Measurements from ENCODE around the gene CHKA.

The CHKA gene

DNA sequence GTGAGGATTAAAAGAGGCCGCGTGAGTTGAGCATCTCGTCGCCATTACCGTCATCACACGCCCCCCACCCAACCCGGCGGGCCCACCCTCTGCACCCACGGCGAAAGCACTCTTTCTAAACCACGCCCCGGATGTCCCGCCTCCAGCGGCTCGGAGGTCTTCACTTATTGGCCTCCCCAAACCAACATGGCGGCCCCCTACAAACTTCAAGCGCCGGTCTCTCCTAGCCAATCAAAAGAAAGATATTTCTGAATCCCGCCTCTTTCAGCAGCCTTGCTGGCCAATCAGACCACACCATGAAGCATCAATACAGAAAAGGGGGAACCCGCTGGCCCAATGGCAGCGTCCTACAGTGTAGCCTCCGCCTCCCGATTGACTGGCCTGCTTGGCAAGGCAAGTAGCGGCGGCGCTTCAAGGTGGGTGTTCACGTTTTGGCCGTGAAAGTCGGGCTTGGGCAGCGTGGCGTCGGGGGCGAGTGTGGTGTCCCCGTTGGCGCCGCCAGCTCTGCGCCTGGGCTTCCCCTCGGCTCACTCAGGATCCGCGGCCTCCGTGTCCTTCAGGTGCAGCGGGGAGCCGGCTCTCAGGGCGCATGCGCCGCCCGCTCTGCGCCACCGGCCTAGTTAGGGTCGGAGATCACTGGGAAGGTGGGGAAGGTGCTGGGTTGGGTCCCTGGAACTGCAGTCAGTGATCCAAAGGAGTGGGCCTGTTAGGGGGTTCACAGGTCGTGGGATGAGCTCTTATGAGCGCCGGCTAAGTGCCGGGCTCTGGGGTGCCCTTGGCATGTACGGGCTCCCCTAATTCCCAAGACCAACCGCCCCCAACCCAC is 90.7 kb downstream of the CHKA start, which contains the start of gene NDUFS8:
TSS of gene NDUFS8 (plus strand) at position 364 of the 826 bp plus-strand sequence. CDS start 1,471 bp downstream, outside the sequence.
- Histone ChIP-seq H3K4me1 (peaks cover 3% of the 10 kb centered on the region), H3K9ac (peak within 1 kb of the TSS; percentile 84), H3K4me2 (ENCODE audit: low read length) (peak within 1 kb of the TSS; percentile 86), H3K79me2 (peaks cover 6% of the 10 kb centered on the region), H3K27me3 (ENCODE audit: control insufficient read depth, insufficient read depth, low read length) (no peaks in the 10 kb centered on the region), H3K4me3 (ENCODE audit: low read depth, low read length) (peak within 1 kb of the TSS; percentile 90), H3K9me3 (ENCODE audit: control insufficient read depth, low read length) (no peaks in the 10 kb centered on the region), H3K36me3 (ENCODE audit: control insufficient read depth, insufficient read depth, low read length) (no peaks in the 10 kb centered on the region), H2AFZ (peak within 1 kb of the TSS; percentile 87), H3K27ac (peak within 1 kb of the TSS; percentile 81)
- TF ChIP-seq, protein P1, sequence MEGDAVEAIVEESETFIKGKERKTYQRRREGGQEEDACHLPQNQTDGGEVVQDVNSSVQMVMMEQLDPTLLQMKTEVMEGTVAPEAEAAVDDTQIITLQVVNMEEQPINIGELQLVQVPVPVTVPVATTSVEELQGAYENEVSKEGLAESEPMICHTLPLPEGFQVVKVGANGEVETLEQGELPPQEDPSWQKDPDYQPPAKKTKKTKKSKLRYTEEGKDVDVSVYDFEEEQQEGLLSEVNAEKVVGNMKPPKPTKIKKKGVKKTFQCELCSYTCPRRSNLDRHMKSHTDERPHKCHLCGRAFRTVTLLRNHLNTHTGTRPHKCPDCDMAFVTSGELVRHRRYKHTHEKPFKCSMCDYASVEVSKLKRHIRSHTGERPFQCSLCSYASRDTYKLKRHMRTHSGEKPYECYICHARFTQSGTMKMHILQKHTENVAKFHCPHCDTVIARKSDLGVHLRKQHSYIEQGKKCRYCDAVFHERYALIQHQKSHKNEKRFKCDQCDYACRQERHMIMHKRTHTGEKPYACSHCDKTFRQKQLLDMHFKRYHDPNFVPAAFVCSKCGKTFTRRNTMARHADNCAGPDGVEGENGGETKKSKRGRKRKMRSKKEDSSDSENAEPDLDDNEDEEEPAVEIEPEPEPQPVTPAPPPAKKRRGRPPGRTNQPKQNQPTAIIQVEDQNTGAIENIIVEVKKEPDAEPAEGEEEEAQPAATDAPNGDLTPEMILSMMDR (IDR thresholded peaks at IDR 0.05) = no peak

DNA sequence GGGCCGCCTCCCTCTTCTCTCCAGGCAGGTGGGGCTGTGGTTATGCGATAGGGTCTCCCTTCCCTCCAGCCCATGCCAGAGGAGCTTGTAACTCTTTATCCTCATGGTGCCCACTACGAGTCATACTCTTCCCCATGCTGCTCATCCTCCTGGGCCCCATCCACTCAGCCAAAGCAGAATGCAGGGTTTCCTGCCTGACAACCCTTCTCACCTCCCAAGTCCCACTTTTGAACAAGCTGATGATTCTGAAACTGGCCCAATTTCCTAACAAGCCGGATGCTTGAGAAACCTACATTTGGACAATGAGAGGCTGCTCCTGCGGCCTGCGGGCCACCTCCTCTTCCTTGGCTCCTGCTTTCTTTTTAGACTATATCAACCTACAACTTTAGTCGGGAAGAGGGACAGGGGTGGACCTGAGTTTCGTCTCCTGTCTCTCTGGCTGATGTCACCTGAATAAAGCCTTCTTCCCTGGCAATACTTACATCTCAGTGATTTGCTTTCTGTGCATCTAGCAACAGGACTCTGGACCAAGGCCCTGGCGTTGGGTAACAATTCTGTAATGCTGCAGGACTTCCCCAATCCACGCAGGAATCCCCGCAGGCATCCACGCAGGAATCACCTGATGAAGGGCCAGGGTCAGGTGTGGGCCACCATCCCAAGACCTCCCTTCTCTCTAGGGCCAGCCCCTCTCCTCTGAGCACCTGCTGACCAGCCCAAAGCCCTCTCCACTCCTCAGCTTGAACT is 92.2 kb downstream of the CHKA start:
- H3K4me3 ChIP-seq (ENCODE audit: low read depth, low read length) = no peak overlapping the region
- no peaks in the 10 kb centered on the region for H3K27me3 ChIP-seq (ENCODE audit: control insufficient read depth, insufficient read depth, low read length)
- H3K9me3 ChIP-seq (ENCODE audit: control insufficient read depth, low read length) = no peaks in the 10 kb centered on the region
- H3K4me2 ChIP-seq (ENCODE audit: low read length) = no peak overlapping the region
- H3K9ac ChIP-seq = no peak overlapping the region
- peaks cover 3% of the 10 kb centered on the region for H3K4me1 ChIP-seq
- H3K27ac ChIP-seq = no peak overlapping the region
- no peaks in the 10 kb centered on the region for H3K36me3 ChIP-seq (ENCODE audit: control insufficient read depth, insufficient read depth, low read length)
- TF ChIP-seq, protein P1 (IDR thresholded peaks at IDR 0.05) = no peak
- peaks cover 6% of the 10 kb centered on the region for H3K79me2 ChIP-seq
- no peak overlapping the region for H2AFZ ChIP-seq

DNA sequence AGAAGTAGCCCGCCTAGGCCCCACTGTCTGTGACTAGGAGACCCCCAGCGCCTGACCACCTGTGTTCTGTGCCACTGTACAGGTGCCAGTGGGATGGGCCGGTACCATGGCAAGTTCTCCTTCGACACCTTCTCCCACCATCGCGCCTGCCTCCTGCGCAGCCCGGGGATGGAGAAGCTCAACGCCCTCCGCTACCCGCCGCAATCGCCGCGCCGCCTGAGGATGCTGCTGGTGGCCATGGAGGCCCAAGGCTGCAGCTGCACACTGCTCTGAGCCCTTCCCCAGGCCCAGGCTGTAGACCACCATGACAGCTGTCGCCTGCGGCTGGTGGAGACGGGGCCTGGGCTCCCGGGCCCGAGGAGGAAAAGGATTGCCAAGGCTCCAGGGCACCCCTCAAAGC is 93.5 kb downstream of the CHKA start:
- no peak overlapping the region for H3K9ac ChIP-seq
- H2AFZ ChIP-seq = no peak overlapping the region
- peaks cover 3% of the 10 kb centered on the region for H3K4me1 ChIP-seq
- no peaks in the 10 kb centered on the region for H3K27me3 ChIP-seq (ENCODE audit: control insufficient read depth, insufficient read depth, low read length)
- TF ChIP-seq, protein P1 (IDR thresholded peaks at IDR 0.05) = no peak
- H3K36me3 ChIP-seq (ENCODE audit: control insufficient read depth, insufficient read depth, low read length) = no peaks in the 10 kb centered on the region
- no peak overlapping the region for H3K27ac ChIP-seq
- no peaks in the 10 kb centered on the region for H3K9me3 ChIP-seq (ENCODE audit: control insufficient read depth, low read length)
- no peak overlapping the region for H3K4me3 ChIP-seq (ENCODE audit: low read depth, low read length)
- H3K79me2 ChIP-seq = peaks cover 6% of the 10 kb centered on the region
- H3K4me2 ChIP-seq (ENCODE audit: low read length) = no peak overlapping the region

DNA sequence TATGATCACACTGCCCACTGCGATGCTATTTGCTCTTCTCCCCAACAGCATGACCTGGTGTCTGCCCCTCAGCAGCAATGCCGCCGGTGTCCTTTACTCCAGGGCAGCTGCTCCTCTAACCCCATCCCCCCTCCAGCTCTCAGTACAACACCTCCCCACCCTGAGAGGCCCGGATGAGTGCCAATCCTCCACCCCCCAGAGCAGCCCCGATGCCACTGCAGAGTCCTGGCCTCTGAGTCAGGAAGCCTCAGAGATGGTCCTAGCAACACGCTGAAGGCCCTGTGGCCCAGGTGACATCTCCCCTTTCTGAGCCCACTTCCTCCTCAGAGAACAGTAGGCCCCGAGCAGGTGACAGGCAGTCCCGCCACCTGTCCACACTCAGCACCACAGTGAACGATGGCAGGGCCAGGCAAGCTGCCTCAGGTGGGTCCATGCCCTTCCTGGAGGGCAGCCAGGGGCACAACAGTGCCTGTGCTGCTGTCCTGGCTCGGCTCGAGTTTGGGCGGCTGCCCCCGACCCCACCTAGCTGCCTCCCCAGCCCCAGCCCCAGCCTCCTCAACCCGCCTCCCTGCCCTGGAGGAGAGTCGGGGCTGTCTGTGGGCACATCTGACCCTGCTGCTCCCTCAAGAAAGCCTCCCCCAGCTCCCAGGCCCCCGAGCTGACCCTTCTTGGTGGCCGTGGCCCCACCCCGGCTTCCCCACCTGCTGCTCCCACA is 94.6 kb downstream of the CHKA start:
- Histone ChIP-seq H3K4me2 (ENCODE audit: low read length) (no peak overlapping the region), H3K79me2 (peaks cover 4% of the 10 kb centered on the region), H3K27ac (no peak overlapping the region), H3K9me3 (ENCODE audit: control insufficient read depth, low read length) (no peaks in the 10 kb centered on the region), H3K4me1 (peaks cover 2% of the 10 kb centered on the region), H3K4me3 (ENCODE audit: low read depth, low read length) (no peak overlapping the region), H3K27me3 (ENCODE audit: control insufficient read depth, insufficient read depth, low read length) (no peaks in the 10 kb centered on the region), H3K36me3 (ENCODE audit: control insufficient read depth, insufficient read depth, low read length) (no peaks in the 10 kb centered on the region), H3K9ac (no peak overlapping the region), H2AFZ (no peak overlapping the region)
- TF ChIP-seq, protein P1 (IDR thresholded peaks at IDR 0.05) = no peak
